ENCODE results near the gene SLC25A21.

The SLC25A21 gene

DNA sequence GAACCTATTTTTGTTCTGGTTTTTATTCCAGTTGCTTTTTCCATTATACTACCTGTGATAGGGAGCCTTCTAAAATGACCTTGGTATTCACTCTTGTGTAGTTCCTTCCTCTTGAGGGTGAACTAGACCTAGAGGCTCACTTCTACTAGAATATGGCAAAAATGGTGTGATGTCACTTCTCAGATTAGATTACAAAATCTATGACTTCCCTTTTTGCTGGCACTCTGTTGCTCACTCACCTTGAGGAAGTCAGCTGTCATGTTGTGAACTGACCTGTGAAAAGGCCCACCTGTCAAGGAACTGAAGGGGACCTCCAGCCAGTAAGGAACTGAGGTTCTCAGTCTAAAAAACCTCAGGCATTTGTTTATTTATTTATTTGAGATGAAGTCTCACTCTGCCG, 31.0 kb upstream of the SLC25A21 start:
- H3K4me3 ChIP-seq (replicated peaks; ENCODE audit: low read depth, low read length): no peak overlapping the region
- TF ChIP-seq, protein P1, sequence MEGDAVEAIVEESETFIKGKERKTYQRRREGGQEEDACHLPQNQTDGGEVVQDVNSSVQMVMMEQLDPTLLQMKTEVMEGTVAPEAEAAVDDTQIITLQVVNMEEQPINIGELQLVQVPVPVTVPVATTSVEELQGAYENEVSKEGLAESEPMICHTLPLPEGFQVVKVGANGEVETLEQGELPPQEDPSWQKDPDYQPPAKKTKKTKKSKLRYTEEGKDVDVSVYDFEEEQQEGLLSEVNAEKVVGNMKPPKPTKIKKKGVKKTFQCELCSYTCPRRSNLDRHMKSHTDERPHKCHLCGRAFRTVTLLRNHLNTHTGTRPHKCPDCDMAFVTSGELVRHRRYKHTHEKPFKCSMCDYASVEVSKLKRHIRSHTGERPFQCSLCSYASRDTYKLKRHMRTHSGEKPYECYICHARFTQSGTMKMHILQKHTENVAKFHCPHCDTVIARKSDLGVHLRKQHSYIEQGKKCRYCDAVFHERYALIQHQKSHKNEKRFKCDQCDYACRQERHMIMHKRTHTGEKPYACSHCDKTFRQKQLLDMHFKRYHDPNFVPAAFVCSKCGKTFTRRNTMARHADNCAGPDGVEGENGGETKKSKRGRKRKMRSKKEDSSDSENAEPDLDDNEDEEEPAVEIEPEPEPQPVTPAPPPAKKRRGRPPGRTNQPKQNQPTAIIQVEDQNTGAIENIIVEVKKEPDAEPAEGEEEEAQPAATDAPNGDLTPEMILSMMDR (IDR thresholded peaks at IDR 0.05; ENCODE audit: low read depth, low read length, missing control alignments): no peak
- no peak for DNase-seq (ENCODE audit: extremely low read depth, low read depth)

DNA sequence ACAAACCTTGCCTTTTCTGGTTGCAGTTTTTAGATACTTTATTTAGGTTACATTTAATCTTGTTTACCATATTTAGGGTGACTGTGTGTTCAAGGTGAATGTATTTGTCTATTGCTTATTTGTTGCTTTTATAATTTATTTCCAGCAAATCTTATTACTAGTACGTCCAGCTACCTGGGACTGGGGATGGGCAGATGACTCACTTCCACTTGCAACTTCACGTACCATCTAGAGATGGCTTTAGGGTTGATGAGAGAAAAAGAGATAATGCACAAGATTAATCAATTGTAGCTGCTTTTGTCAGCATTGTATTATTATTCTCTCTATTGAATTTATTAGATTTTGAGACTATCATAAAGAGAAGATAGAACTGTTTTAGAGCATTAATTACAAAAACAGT, 30.4 kb upstream of the SLC25A21 start:
- DNase-seq (ENCODE audit: extremely low read depth, low read depth): no peak
- TF ChIP-seq, protein P1 (IDR thresholded peaks at IDR 0.05; ENCODE audit: low read depth, low read length, missing control alignments): no peak
- no peak overlapping the region for H3K4me3 ChIP-seq (replicated peaks; ENCODE audit: low read depth, low read length)

DNA sequence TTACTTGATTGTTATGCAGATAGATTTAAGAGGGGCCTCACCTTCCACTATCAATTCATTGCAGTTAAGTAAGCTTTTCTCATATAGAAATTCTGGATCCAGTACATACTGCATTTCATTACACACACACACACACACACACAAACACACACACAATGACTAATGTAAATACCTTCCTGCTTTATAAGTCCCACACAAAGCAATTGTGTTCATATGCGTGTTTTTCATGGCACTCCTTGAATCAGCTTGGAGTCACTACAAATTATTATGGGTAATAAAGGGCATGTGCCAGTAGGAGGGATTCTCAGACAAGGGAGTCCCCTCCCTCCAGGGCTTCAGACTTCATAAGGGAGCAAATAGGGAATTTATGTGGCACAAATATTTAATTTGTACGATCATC, 29.9 kb upstream of the SLC25A21 start:
- DNase-seq (ENCODE audit: extremely low read depth, low read depth): no peak
- TF ChIP-seq, protein P1 (IDR thresholded peaks at IDR 0.05; ENCODE audit: low read depth, low read length, missing control alignments): no peak
- H3K4me3 ChIP-seq (replicated peaks; ENCODE audit: low read depth, low read length): no peak overlapping the region

DNA sequence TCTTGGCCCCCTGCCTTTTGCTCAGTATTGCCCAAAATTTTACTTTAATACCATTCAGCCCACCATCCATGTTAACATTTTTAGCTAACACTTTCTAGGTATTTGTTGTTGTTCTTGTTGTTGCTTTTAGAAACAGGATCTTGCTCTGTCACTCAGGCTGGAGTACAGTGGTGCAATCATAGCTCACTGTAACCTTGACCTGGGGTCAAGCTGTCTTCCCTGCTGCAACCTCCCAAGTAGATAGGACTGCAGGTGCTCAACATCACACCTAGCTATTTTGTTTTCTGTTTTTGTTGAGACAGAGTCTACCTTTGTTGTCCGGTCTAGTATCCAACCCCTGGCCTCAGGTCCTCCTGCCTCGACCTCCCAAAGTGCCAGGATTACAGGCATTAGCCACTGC, 29.3 kb upstream of the SLC25A21 start:
- TF ChIP-seq, protein P1 (IDR thresholded peaks at IDR 0.05; ENCODE audit: low read depth, low read length, missing control alignments): no peak
- no peak overlapping the region for H3K4me3 ChIP-seq (replicated peaks; ENCODE audit: low read depth, low read length)
- no peak for DNase-seq (ENCODE audit: extremely low read depth, low read depth)

DNA sequence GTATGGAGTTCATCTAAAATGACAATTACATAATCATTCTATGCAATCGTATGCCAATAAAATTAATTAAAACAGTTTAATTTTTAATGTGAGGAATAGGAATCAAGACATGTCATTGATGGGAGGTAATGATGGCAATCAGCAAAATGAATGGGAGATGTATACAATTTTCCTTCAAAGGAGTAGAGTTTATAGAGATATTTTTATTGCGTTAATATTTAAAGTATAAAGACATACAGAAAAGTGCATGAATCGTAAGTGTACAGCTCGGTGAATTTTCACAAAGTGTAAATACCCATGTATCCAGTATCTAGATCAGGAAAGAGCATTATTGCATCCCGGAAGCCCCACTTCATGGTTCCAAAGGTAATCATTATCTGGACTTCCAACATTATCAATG, 26.5 kb upstream of the SLC25A21 start:
- DNase-seq (ENCODE audit: extremely low read depth, low read depth): no peak

DNA sequence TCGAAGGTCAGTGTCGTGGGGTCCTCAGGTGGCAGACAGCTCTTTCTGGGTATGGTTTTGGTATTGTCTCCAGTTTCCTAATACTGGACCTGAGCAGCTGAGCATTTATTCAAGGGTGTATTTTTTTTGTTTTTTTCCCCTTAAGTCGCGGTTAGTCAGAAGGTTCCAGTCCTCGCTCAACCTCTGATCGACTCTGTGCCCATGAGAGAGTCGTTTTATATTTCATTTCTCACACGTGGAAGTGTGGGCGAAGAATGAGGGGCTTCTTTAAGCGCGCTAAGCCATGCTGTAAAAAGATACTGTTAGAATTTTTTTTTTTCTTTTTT, 25.8 kb upstream of the SLC25A21 start:
- DNase-seq (ENCODE audit: extremely low read depth, low read depth): no peak
- TF ChIP-seq, protein P1 (IDR thresholded peaks at IDR 0.05; ENCODE audit: low read depth, low read length, missing control alignments): peak; percentile 39
- H3K4me3 ChIP-seq (replicated peaks; ENCODE audit: low read depth, low read length): peak overlapping the region; percentile 73

More for the DNA sequence above, 26.5 kb upstream of the SLC25A21 start:
- H3K4me3 ChIP-seq (replicated peaks; ENCODE audit: low read depth, low read length): peak overlapping the region; percentile 73; the same call in 1 of the 2 replicates
- TF ChIP-seq, protein P1 (IDR thresholded peaks at IDR 0.05; ENCODE audit: low read depth, low read length, missing control alignments): no peak

Measured in HFF-Myc (cell line).